PC-3 (cell line): ENCODE measurements around the gene PSG3. TPM values are rescaled to one million over a fixed set of nuclear protein-coding genes. Genes with fewer than 3 reads are reported as not detected.
"Not testable (repeated sequence)": the region's sequence is repeated elsewhere in the genome, so short reads cannot be mapped to it uniquely, and the experiment has no call there.

Source experiments
- ATAC-seq: fragments of 200-7000 bp; cut with Tn5 transposase; 2 replicates; pipeline ENCODE4 v1.9.1; 2020; ENCODE audit warnings: mild to moderate bottlenecking, moderate library complexity
- BruUV-seq: library from RNA; stranded (reverse); fragments of 400-500 nt; replicated peaks from 2 replicates; lab custom pipeline; 2021; lab: Mats Ljungman, UMichigan
- CTCF ChIA-PET: fragments of 300-600 bp; sonication (Branson Sonifier 250); formaldehyde crosslinking; loops from one replicate; lab custom pipeline; 2022; ENCODE audit warnings: antibody characterized with exemption; lab: Charles Lee
- POLR2A ChIA-PET: fragments of 300-600 bp; sonication (Branson Sonifier 250); formaldehyde crosslinking; loops from one replicate; lab custom pipeline; 2022; ENCODE audit warnings: antibody characterized with exemption; ENCODE audit not compliant: unreplicated experiment; lab: Charles Lee
- DNase-seq: peaks from one replicate; pipeline ENCODE4 v3.0.0-alpha.2; 2015
- H2AFZ ChIP-seq: fragments of 300-600 bp; sonication (generic); 2 replicates; pipeline ENCODE4 v1.6.0; 2016; ENCODE audit warnings: antibody characterized with exemption, low read length
- H3F3A ChIP-seq: fragments of 300-600 bp; sonication (generic); one replicate; pipeline ENCODE4 v1.6.0; 2017; ENCODE audit warnings: antibody characterized with exemption, low read length, control low read depth, mild to moderate bottlenecking; ENCODE audit not compliant: unreplicated experiment
- H3K27ac ChIP-seq: fragments of 300-600 bp; sonication (generic); 2 replicates; pipeline ENCODE4 v1.5.1; 2016; ENCODE audit warnings: mild to moderate bottlenecking, low read length
- H3K27me3 ChIP-seq: fragments of 300-600 bp; sonication (generic); 2 replicates; pipeline ENCODE4 v1.6.1; 2016; ENCODE audit warnings: low read length, mixed read lengths
- H3K36me3 ChIP-seq: fragments of 300-600 bp; sonication (generic); 2 replicates; pipeline ENCODE4 v1.6.1; 2016; ENCODE audit warnings: low read depth, mixed run types, low read length, mixed read lengths
- H3K4me1 ChIP-seq: fragments of 300-600 bp; sonication (generic); 2 replicates; pipeline ENCODE4 v1.5.1; 2016; ENCODE audit warnings: low read length; ENCODE audit not compliant: insufficient read depth
- H3K4me2 ChIP-seq: fragments of 300-600 bp; sonication (generic); 2 replicates; pipeline ENCODE4 v1.6.0; 2016; ENCODE audit warnings: low read length
- H3K4me3 ChIP-seq: fragments of 300-600 bp; sonication (generic); 2 replicates; pipeline ENCODE4 v1.5.1; 2016; ENCODE audit warnings: mild to moderate bottlenecking, low read length, mixed read lengths
- H3K79me2 ChIP-seq: fragments of 300-600 bp; sonication (generic); 2 replicates; pipeline ENCODE4 v1.6.1; 2017; ENCODE audit warnings: low read length, mixed read lengths
- H3K9ac ChIP-seq: fragments of 300-600 bp; sonication (generic); 2 replicates; pipeline ENCODE4 v1.6.0; 2016; ENCODE audit warnings: mild to moderate bottlenecking, low read length
- H3K9me2 ChIP-seq: fragments of 300-600 bp; sonication (generic); replicated peaks from 2 replicates; pipeline ENCODE4 v1.6.1; 2016; ENCODE audit warnings: mixed run types, low read length, mixed read lengths
- H3K9me3 ChIP-seq: fragments of 300-600 bp; sonication (generic); 2 replicates; pipeline ENCODE4 v1.6.1; 2016; ENCODE audit warnings: low read length, mixed read lengths
- H4K20me1 ChIP-seq: fragments of 300-600 bp; sonication (generic); 2 replicates; pipeline ENCODE4 v1.6.1; 2016; ENCODE audit warnings: low read length, mixed read lengths
- CTCF ChIP-seq: fragments of 300-600 bp; sonication (generic); conservative IDR thresholded peaks from 2 replicates; pipeline ENCODE4 v1.5.1; 2017; ENCODE audit warnings: antibody characterized with exemption, low read depth, mild to moderate bottlenecking, low read length
- intact Hi-C: fragments of 100-400 bp; cut with micrococcal nuclease; formaldehyde crosslinking; loops from 2 replicates; pipeline ENCODE4 v1.9.0; 2023
- total RNA-seq: library from RNA; depleted of rRNA; stranded (reverse); fragments of >200 nt; gene quantifications from 2 replicates; pipeline ENCODE4 v1.2.3, GENCODE V29; 2014

PSG3 gene
- total RNA-seq, 1 experiment from 2014 or later = not detected

- intact Hi-C loops, H3K4me3 ChIP-seq, H3K9me3 ChIP-seq, H3K27me3 ChIP-seq, H3K9ac ChIP-seq, H3F3A ChIP-seq, H3K9me2 ChIP-seq, H4K20me1 ChIP-seq, H3K79me2 ChIP-seq, POLR2A ChIA-PET, BruUV-seq, ATAC-seq, H3K4me1 ChIP-seq, H3K36me3 ChIP-seq, H2AFZ ChIP-seq, CTCF ChIA-PET: not testable (repeated sequence)
- Histone ChIP-seq H3K4me2 (peak overlapping the region; percentile 16; the same call in 1 of the 2 replicates), H3K27ac (peak overlapping the region; percentile 29)
- peak; percentile 66 for DNase-seq
Observed at GRCh38 chr19:42760954-42761923, 21.0 kb upstream of the PSG3 start.

- H2AFZ ChIP-seq, POLR2A ChIA-PET, CTCF ChIA-PET, H3K4me1 ChIP-seq, H3K9me3 ChIP-seq, intact Hi-C loops, H3K9me2 ChIP-seq, ATAC-seq, H3K36me3 ChIP-seq, H3K27ac ChIP-seq, H3K4me2 ChIP-seq, H3K27me3 ChIP-seq, H3K4me3 ChIP-seq, BruUV-seq, H3F3A ChIP-seq, H3K79me2 ChIP-seq, H4K20me1 ChIP-seq, H3K9ac ChIP-seq: not testable (repeated sequence)
- peak; percentile 43; the same call in 1 of the 2 replicates for TF ChIP-seq CTCF
- peak; percentile 22 for DNase-seq
Observed at GRCh38 chr19:42758667-42759066, 18.4 kb upstream of the PSG3 start.

GRCh38 chr19:42752246-42752645, 12.0 kb upstream of the PSG3 start:
- H3K36me3 ChIP-seq, POLR2A ChIA-PET, intact Hi-C loops, H3K4me1 ChIP-seq, ATAC-seq, H2AFZ ChIP-seq, H3K27ac ChIP-seq, H3K9ac ChIP-seq, H3K4me2 ChIP-seq, H3F3A ChIP-seq, H3K4me3 ChIP-seq, H3K27me3 ChIP-seq, H3K9me3 ChIP-seq, H3K79me2 ChIP-seq, H3K9me2 ChIP-seq, H4K20me1 ChIP-seq, BruUV-seq, CTCF ChIA-PET, DNase-seq: not testable (repeated sequence)
